ENCODE measurements around the gene NDUFS7.

NDUFS7 gene

DNA sequence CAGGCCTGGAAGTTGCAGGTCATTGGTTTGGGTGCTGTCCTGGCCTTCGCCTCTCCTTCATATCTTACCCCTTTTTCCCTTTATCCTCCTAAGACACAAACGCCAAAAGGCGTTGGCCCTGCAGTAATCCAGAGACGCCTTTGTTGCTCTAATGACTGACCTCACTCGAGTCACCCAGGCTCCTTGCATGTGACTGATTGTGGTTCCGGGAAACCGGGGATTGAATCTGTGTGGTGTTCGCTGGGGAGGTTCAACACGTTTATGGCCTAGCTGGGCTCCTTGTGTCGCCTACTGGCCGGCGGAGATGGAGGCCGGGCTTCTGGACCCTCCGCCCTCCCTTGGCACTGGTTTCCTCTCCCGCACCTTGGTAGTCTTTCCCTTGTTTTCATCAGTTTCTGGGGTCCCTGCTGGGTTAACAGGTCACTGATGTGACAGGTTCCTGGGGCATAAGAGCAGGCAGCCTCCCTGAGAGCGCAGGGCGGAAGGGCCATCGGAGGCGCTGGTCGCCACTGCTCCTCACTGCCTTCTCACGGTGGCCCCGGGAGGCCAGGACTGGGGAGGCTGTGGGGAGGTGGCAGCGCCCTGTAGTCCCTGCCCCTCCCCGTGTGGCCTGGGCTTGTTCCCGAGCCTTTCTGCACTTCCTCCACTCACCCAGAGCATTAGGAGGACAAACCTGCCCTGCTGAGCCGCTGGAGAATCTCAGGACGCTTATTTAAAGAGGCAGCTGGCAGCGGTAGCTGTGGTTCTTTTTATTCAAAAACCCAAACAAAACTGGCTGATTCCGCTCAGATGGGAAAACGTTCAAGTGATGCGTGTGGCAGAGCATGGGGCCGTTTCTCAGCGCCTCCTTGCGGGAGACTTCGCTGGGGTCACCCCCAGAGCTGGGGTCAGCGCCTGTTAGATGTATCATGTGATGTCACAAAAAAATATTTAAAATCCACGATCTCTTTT, 18.1 kb upstream of the NDUFS7 start:
- DNase-seq, result no peak

DNA sequence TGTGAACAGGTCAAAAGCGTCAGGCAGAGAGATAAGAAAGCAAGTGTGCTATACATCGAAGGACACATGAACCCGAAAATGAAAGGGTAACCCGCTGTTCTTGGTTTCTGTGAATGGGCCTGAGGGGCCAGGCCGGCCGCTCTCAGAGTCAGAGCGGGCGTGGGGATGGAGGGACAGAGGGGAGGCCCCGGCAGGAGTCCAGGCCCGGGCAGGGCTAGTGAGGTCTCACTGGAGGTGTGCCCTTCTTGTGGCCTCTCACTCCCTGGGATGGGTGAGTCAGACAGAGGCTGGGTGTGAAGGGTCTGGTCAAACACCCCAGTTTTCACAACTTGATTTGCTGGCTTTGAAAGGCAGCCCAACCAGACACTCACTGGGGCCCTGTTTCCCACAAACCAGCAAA, 17.4 kb upstream of the NDUFS7 start:
- DNase-seq, result no peak

DNA sequence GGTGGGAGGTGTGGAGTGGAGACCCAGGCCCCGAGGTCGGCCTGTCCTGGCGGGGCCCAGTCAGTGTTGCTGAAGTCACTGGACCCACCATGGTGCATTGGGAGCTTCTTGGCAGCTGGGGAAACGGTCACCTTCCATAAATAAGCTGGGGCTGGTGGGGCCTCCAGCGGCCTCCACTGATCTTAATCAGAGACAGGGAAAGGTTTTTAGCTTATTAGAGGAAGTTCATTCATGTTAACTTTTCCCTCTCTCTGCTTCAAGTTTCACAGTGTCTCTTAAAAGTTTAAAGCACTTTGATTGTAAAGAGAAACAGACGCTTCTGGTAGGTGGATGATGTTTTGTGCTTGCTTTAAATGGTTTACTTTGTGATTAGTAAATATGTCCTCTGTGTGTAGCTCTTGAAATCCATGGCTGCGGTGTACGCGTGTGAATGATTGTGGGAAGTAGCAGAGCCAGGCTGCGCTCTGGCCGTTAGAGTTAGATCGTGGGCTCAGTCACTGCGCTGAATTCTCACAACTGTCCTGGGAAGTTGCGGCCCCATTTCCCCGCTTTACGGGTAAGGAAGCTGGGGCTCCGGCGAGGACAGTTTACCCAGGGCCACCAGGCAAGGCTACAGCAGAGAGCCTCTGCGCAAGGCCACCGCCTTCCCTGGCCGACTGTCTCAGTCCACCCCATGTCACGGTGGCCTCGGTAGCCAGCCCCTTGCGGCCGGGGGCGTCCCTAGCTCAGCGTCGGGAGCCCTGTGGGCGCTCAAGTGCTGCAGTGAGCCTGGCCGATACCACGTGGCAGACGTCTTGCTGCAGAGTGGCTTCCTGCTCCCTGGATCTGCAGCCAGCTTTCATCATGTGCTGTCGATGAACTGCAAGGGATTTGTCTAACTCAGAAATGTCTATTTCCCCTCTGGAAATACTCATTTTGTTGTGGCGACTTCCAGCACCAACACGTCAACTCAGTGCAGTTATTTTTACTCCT, 16.5 kb upstream of the NDUFS7 start:
- DNase-seq, result no peak

DNA sequence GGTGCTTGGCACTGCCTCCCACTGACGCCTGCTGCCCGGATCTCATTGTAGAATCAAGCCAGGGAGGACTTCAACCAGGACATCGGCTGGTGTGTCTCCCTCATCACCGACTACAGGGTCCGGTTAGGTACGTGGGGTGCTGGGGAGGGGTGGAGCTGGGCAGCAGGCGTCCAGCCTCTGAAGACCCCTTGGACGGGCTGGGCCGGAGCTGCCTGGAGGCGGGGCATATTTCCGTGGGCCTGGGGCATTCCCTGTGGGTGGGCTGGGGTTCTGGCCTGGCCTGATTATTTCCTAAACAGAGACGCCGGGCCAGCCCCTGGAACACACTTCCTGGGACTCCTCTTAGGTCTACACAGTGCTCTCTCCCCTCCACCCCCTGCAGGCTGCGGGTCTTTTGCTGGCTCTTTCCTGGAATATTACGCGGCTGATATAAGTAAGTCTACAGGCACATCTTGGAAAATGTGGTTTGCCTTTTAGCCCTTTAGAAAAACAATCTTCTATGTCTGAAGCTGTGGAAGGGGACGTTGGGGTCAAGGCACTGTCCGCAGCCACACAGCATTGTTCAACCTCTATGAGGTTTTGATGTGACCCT, 14.4 kb upstream of the NDUFS7 start:
- no peak for DNase-seq

DNA sequence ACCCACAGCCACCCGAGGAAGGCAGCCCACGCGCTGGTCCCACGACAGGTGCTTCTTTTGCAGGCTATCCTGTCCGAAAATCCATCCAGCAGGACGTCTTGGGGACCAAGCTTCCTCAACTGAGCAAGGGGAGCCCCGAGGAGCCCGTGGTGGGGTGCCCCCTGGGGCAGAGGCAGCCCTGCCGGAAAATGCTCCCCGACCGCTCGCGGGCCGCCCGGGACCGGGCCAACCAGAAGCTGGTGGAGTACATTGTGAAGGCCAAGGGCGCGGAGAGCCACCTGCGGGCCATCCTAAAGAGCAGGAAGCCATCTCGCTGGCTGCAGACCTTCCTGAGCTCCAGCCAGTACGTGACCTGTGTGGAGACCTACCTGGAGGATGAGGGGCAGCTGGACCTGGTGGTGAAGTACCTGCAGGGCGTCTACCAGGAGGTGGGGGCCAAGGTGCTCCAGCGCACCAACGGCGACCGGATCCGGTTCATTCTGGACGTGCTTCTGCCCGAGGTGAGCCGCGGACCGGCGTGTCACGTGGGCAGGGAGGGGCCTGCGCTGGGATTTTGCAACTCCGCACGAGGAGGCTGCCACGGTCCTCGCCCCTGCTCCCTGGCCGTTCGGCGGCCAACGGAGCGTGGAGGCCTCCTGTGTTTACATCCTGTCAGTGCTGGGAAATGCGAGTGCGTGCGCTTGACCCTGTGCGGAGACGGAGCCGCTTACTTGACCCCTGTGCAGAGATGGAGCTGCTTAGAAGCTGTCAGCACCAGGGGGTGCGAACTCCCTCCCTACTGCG, 12.9 kb upstream of the NDUFS7 start:
- no peak for DNase-seq

DNA sequence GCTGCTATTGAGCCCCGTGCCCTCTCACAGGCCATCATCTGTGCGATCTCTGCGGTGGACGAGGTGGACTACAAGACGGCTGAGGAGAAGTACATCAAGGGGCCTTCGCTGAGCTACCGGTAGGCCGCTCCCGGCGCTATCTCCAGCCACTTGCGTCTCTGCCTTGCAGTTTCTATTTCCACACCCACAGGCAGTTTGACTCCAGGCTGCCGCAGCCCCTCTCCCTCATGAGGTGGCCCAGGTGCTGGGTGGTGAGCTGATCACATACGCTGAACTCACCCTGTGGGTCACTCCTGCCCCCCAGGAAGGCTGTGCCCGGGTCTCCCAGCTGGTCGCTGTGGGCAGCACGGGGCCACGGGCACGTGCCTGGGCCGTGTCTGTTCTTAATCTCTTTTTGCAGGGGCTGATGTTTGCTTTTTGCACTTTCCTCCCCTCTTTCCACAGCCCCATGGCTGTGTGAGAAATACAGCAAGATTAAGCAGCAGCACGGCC, 10.6 kb upstream of the NDUFS7 start:
- no peak for DNase-seq

DNA sequence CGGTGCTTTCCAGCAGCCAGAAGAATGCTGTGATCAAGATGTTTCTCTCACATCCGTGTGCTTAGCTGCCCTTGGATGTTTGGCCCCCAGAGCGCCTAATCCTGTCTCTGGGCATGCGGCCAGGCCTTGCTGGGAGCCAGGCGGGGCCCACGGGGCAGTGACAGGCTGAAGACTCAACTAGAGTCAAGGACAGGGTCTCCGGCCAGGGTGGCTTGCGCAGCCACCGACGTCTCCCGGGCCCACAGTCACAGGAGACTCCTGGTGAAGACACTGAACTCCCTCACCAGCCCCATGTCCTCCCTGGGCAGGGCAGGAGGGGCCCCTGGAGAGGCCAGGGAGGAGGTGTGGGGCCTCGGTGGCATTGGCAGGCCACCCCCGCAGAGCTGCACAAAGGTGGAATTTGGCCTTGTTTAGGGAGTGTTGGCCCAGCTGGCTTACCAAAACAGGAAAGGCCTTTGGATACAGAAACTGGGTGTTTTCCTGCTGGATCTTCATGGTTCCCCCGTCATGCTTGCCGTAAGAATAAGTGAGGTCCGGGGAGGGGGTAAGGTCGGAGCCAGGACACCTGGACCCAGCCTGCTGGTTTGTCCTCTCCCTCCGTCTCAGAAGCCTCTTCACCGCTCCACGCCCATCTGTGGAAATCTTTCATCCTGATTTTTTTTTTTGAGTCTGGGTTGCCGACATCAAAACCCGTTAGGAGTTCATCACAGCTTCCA, 10.0 kb upstream of the NDUFS7 start:
- DNase-seq, result no peak

DNA sequence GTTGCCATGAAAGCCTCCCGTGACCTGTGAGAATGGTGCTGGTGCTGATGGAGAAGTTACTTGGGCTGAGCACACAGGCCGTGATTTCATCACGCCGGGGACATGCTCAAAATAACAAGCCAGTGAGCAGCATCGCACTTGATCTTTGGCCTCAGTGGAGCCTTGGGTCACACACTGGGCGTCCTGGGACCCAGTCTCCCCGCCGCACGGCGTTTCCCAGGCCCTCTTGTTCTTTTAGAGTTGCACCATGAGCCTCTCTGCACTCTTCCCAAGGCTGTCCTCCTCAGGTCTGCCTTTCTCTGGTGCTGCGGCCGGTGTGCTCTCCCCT, 9.5 kb upstream of the NDUFS7 start:
- DNase-seq, result no peak

DNA sequence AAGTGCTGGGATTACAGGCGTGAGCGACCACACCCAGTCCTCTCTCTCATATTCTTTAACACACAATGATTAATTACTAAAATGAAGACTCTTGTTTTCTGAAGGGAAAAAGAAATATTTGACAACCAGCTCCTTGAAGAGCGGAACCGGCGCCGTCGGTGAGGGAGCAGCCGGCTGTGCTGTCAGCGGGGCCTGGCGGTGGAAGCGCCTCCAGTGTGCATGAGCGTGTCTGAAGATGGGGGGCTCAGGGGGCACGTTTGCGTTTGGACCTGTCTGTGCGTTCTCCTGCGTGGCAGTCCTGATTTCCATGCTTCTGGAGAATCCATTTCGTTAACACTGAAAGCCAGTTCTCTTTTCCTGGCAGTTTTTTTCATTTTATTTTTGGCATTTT, 7.3 kb upstream of the NDUFS7 start:
- DNase-seq, result no peak

DNA sequence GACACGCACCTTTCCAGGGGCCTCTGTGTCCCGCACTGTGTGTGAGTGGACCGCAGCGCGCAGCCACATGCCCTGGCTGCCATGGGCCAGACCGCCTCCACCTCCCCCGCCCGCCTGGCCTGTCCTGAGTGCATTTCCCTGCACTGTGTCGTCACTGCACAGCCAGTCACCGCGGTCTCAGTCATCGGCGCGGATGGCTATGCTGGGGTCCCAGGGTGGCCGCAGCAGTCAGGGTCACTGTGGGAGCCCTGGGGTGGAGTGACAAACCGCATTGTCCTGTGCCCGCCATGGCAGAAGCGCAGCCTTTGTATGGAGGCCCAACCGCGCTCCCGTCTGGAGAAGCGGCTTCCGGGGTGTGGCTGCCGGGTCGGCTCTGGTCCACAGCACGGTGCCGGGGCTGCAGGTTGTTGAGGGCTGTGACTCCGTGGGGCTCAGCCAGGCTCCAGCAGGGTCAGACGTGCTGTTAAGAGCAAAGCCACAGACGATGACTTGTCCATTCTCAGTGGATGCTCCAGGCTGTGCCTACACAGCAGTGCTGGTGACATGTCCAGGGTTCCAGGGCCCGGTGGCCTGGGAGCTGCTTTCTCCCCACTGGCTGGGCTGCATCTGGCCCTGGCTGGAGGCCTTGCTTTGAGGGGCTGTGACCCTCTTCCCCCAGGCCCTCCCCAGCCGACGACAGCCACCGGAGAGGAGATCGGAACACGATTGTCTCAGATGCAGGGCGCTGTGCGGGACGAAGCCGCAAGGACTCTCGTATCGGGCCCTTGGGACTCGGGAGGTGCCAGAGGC, 6.3 kb upstream of the NDUFS7 start:
- DNase-seq, result no peak

DNA sequence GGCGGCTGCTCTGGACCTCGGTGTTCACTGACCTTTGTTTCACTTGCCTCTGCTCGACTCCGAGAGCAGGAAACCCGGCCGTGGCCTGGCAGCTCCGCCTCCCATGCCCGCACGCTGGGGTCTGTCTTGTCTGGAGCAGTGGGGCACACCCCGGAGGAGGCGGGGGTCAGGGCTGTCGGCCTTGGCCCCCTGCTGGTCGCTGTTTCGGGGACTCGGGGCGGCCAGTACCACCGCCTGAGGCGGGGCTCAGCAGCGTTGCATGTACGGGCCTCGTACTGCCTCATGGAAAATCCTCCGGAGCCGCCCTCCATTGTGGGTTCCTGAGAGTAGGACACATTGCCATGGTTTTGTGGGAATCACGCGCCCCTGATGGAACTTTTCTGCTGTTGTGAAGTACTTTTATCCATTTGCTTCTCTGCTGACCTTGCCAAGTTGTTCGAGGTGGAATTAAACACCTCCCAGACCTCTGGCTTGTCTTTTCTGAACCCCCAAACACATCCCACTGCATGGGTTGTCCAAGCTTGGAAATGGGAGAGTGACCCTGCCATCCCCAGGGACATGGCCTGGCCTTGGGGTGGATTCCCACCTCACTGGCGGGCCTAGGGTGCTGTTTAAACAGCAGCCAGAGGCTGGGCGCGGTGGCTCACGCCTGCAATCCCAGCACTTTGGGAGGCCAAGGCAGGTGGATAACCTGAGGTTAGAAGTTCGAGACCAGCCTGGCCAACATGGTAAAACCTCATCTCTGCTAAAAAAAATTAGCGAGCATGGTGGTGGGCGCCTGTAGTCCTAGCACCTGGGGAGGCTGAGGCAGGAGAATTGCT, 5.5 kb upstream of the NDUFS7 start:
- DNase-seq, result no peak

DNA sequence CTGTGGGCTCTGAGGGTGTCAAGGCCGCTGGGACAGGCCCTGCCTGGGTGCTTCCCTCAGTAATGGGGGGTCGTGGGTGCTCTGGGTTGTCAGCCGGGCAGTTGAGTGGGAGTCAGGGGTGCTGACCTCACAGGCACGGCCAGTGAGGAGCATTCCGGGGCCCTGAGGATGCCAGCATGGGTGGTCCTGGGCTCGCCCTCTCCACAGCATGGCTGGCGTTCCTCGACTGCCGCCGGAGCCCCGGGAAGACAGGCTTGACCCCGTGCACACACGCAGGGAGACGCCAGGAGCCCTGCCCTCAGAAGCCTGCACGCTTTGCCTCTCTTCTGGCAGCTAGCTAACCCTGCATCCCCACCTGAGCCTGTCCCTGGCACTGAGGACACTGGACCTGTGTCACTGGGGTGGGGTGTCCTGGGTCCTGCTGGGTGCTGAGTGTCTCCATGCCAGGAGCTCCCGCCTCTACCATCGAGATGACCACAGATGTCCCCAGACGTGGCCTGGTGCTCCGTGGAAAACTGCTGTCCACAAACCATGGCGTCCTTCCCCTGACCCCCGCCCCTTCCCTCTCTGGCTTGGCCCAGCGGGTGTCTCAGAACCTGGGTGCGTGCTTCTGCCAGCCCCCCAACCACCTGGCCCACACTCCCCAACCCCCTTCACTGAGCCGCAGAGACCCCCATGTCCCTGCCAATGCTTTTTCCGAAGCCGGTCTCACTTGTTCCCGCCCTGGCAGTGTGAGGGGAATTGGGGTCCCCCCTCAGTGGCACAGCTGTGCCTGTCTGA, 4.4 kb upstream of the NDUFS7 start:
- no peak for DNase-seq

DNA sequence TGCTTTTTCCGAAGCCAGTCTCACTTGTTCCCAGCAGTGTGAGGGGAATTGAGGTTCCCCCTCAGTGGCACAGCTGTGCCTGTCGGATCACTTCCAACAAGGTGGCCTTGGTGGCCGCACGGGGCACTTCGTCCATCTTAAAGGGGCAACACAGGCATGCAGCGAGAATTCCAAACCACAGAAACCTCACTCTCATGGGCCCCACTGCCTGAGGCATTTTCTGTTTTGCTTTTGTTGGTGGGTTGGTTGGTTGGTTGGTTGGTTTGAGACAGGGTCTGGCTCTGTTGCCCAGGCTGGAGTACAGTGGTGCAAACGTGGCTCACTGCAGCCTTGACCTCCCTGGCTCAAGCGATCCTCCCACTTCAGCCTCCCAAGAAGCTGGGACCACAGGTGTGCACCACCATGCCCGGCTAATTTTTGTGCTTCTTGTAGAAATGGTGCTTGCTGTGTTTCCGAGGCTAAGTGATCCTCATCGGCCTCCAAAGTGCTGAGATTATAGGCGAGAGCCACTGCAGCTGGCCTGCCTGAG, 3.7 kb upstream of the NDUFS7 start:
- no peak for DNase-seq

DNA sequence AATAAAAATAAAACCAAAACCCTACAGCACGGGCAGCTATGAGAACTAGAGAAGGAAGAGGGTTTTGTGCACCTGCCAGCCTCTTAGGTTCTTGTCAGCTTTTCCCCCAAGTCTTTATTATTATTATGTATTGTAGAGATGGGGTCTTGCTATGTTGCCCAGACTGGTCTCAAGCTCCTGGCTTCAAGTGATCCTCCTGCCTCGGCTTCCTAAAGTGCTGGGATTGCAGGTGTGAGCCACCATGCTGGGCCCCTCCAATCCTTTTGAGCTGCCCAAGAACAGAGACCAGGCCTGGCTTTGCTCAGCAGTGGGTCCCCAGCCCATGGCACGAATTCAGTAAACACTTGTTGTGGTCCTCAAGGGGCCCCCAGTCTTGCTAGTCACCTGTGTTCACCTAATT, 1.5 kb upstream of the NDUFS7 start:
- no peak for DNase-seq

DNA sequence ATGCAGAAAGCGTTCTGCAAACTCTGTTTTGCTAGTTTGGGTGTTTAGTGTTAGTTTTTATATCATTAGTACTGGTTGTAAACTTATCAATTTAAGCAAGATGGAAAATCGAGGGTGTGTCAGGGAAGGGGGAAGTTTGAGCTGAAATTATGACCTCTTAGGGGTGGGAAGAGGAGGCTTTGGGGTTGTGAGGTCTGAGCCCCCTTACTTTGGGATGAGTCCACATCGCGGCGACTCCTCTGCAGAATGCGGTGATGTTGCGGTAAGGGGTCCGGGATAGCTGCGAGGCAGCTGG, 743 bp upstream of the NDUFS7 start:
- no peak for DNase-seq

DNA sequence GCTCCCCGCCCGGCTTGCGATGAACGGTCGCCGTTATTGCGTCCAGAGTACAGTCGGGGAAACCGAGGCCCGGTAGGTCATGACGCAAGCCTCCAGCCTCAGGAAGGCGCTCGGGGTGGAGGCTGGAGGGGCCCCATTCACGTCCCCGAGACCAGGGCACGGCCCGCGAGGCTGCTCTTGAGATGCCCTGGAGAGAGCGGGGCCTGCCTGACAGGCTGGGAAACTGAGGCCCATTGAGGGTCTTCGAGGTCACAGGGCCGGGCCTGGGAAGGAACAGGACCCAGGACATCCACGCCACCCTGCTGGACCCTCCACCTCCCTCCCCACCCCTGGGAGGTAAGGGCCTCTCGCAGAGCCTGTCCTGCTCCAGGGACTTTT, 367 bp downstream of the NDUFS7 start:
- DNase-seq, result no peak

DNA sequence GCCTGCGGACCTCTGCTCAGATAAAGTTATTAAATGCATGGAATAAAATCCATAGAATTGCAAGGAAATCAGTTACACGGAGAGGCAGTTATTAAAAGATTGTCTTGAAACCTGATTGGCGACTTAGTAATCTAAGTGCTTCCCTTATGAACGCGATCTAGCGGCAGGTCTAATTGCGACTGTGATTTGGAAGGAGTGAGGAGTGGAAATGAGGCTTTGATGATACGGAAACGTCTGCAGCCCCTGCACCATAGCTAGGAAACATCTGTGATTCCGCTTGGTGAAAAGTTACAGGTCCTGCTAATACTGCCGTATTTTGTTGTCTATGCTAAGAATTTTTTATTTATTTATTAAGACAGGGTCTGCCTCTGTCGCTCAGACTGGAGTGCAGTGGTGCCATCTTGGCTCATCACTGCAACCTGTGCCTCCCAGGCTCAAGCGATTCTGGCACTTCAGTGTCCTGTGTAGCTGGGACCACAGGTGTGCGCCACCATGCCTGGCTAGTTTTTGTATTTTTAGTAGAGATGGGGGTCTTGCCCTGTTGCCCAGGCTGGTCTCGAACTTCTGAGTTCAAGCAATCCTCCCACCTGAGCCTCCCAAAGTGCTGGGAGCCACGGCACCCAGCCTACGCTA, 887 bp downstream of the NDUFS7 start:
- DNase-seq, result no peak

DNA sequence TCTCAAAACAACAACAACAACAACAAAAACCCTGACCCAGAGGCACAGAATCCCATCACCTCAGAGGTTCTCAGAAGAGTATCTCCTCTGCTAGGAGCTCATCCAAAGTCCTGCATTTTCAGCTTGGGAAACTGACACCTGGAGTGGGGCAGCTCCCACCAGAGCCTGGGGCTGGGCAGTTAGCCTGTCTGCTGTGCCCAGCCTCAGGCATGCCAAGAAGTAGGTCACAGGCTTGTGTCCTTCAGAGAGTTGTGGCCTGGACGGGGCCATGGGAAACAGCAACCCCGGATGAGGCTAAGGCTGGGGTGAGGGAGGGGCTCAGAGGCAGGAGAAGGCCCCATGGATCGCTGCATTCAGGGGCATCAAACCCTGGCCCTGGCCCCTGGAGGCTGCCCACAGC, 2.1 kb downstream of the NDUFS7 start:
- no peak for DNase-seq

Measured in activated CD8-positive, alpha-beta memory T cell treated with anti-CD3 and anti-CD28 coated beads, Interleukin-2, amount 50 U/mL, for 4 hours (primary cell).